ENCODE measurements around the gene CD55.

The CD55 gene
- total RNA-seq: 79.8 to 183 (median 115) reads per million in 9 experiments

GRCh38 chr1:207321079-207321789 is at the start of gene CD55:
Gene CD55 (plus strand): TSS chr1:207321678. CDS start chr1:207321766, 88 bp downstream.
- ATAC-seq (replicated peaks): peak; percentile 87
- Mint-ChIP-seq H3K4me3 (peak within 1 kb of the TSS; percentile 84 to 89), H3K4me1 (ENCODE audit: low read depth in 2 of 2) (peaks cover 11 to 16% of the 10 kb centered on the region in 2 donors), H3K27me3 (no peaks in the 10 kb centered on the region), H3K27ac (peak within 1 kb of the TSS; percentile 97 to 99), H3K36me3 (ENCODE audit: insufficient read depth) (peaks cover 51% of the 10 kb centered on the region), H3K9me3 (no peaks in the 10 kb centered on the region)
- DNase-seq: peak; percentile 95 to 99 (median 98)

- DNase-seq (no peak), ATAC-seq (replicated peaks) (no peak)
- peaks cover 0 to 1% of the 10 kb centered on the region in 2 donors for H3K4me1 Mint-ChIP-seq (ENCODE audit: low read depth in 2 of 2)
- no peaks in the 10 kb centered on the region for H3K36me3 Mint-ChIP-seq (ENCODE audit: insufficient read depth)
- peaks cover 9 to 14% of the 10 kb centered on the region in 2 donors for H3K27me3 Mint-ChIP-seq
- H3K9me3 Mint-ChIP-seq: no peaks in the 10 kb centered on the region
- no peak overlapping the region for H3K27ac Mint-ChIP-seq
- H3K4me3 Mint-ChIP-seq: no peak overlapping the region
Measured at GRCh38 chr1:207274882-207275281, 46.6 kb upstream of the CD55 start.

GRCh38 chr1:207276465-207276864 is 45.0 kb upstream of the CD55 start:
- peaks cover 0 to 1% of the 10 kb centered on the region in 2 donors for H3K4me1 Mint-ChIP-seq (ENCODE audit: low read depth in 2 of 2)
- no peaks in the 10 kb centered on the region for H3K9me3 Mint-ChIP-seq
- no peak overlapping the region for H3K4me3 Mint-ChIP-seq
- H3K27ac Mint-ChIP-seq: no peak overlapping the region
- H3K27me3 Mint-ChIP-seq: peaks cover 19 to 30% of the 10 kb centered on the region in 2 donors
- no peak for DNase-seq
- no peak for ATAC-seq (replicated peaks)
- H3K36me3 Mint-ChIP-seq (ENCODE audit: insufficient read depth): no peaks in the 10 kb centered on the region

GRCh38 chr1:207277241-207277640 is 44.2 kb upstream of the CD55 start:
- Mint-ChIP-seq H3K4me3 (no peak overlapping the region), H3K27me3 (peaks cover 27 to 35% of the 10 kb centered on the region in 2 donors), H3K9me3 (no peaks in the 10 kb centered on the region), H3K36me3 (ENCODE audit: insufficient read depth) (no peaks in the 10 kb centered on the region), H3K4me1 (ENCODE audit: low read depth in 2 of 2) (peaks cover 4% of the 10 kb centered on the region in 2 donors), H3K27ac (peak overlapping the region in 1 of 2 donors; percentile 14)
- DNase-seq (no peak), ATAC-seq (replicated peaks) (no peak)

- Mint-ChIP-seq H3K4me3 (no peak overlapping the region), H3K27me3 (peaks cover 30 to 42% of the 10 kb centered on the region in 2 donors), H3K4me1 (ENCODE audit: low read depth in 2 of 2) (peaks cover 4 to 10% of the 10 kb centered on the region in 2 donors), H3K9me3 (no peaks in the 10 kb centered on the region), H3K36me3 (ENCODE audit: insufficient read depth) (no peaks in the 10 kb centered on the region), H3K27ac (no peak overlapping the region)
- no peak for ATAC-seq (replicated peaks)
- DNase-seq: no peak
Measured at GRCh38 chr1:207279652-207280051, 41.8 kb upstream of the CD55 start.

- Mint-ChIP-seq H3K4me1 (ENCODE audit: low read depth in 2 of 2) (peaks cover 4 to 10% of the 10 kb centered on the region in 2 donors), H3K36me3 (ENCODE audit: insufficient read depth) (no peaks in the 10 kb centered on the region), H3K27ac (no peak overlapping the region), H3K9me3 (no peaks in the 10 kb centered on the region), H3K27me3 (peaks cover 30 to 48% of the 10 kb centered on the region in 2 donors), H3K4me3 (no peak overlapping the region)
- ATAC-seq (replicated peaks) (no peak), DNase-seq (no peak)
Measured at GRCh38 chr1:207280706-207281105, 40.8 kb upstream of the CD55 start.

GRCh38 chr1:207282058-207282457 is 39.4 kb upstream of the CD55 start:
- H3K27ac Mint-ChIP-seq: no peak overlapping the region
- no peak for ATAC-seq (replicated peaks)
- H3K4me3 Mint-ChIP-seq: no peak overlapping the region
- no peaks in the 10 kb centered on the region for H3K9me3 Mint-ChIP-seq
- peaks cover 37 to 46% of the 10 kb centered on the region in 2 donors for H3K27me3 Mint-ChIP-seq
- H3K4me1 Mint-ChIP-seq (ENCODE audit: low read depth in 2 of 2): peaks cover 4 to 9% of the 10 kb centered on the region in 2 donors
- no peaks in the 10 kb centered on the region for H3K36me3 Mint-ChIP-seq (ENCODE audit: insufficient read depth)
- no peak for DNase-seq

GRCh38 chr1:207282496-207283380 is 38.7 kb upstream of the CD55 start:
- no peak overlapping the region for H3K4me3 Mint-ChIP-seq
- no peaks in the 10 kb centered on the region for H3K36me3 Mint-ChIP-seq (ENCODE audit: insufficient read depth)
- no peaks in the 10 kb centered on the region for H3K9me3 Mint-ChIP-seq
- peaks cover 4 to 9% of the 10 kb centered on the region in 2 donors for H3K4me1 Mint-ChIP-seq (ENCODE audit: low read depth in 2 of 2)
- H3K27ac Mint-ChIP-seq: no peak overlapping the region
- peaks cover 37 to 41% of the 10 kb centered on the region in 2 donors for H3K27me3 Mint-ChIP-seq
- DNase-seq: no peak
- ATAC-seq (replicated peaks): no peak

GRCh38 chr1:207283421-207283820 is 38.1 kb upstream of the CD55 start:
- H3K9me3 Mint-ChIP-seq: no peaks in the 10 kb centered on the region
- H3K36me3 Mint-ChIP-seq (ENCODE audit: insufficient read depth): no peaks in the 10 kb centered on the region
- no peak overlapping the region for H3K4me3 Mint-ChIP-seq
- H3K27ac Mint-ChIP-seq: no peak overlapping the region
- peaks cover 4 to 9% of the 10 kb centered on the region in 2 donors for H3K4me1 Mint-ChIP-seq (ENCODE audit: low read depth in 2 of 2)
- DNase-seq (no peak), ATAC-seq (replicated peaks) (no peak)
- peaks cover 41 to 43% of the 10 kb centered on the region in 2 donors for H3K27me3 Mint-ChIP-seq

- H3K9me3 Mint-ChIP-seq: no peaks in the 10 kb centered on the region
- H3K36me3 Mint-ChIP-seq (ENCODE audit: insufficient read depth): no peaks in the 10 kb centered on the region
- no peak overlapping the region for H3K4me3 Mint-ChIP-seq
- DNase-seq (no peak), ATAC-seq (replicated peaks) (no peak)
- H3K27ac Mint-ChIP-seq: no peak overlapping the region
- H3K4me1 Mint-ChIP-seq (ENCODE audit: low read depth in 2 of 2): peaks cover 4 to 9% of the 10 kb centered on the region in 2 donors
- H3K27me3 Mint-ChIP-seq: peaks cover 41 to 44% of the 10 kb centered on the region in 2 donors
Measured at GRCh38 chr1:207284209-207284897, 37.1 kb upstream of the CD55 start.

- peaks cover under 1 to 6% of the 10 kb centered on the region in 2 donors for H3K4me1 Mint-ChIP-seq (ENCODE audit: low read depth in 2 of 2)
- no peak overlapping the region for H3K4me3 Mint-ChIP-seq
- H3K36me3 Mint-ChIP-seq (ENCODE audit: insufficient read depth): no peaks in the 10 kb centered on the region
- no peak overlapping the region for H3K27ac Mint-ChIP-seq
- ATAC-seq (replicated peaks): no peak
- no peak for DNase-seq
- peaks cover 0 to 2% of the 10 kb centered on the region in 2 donors for H3K9me3 Mint-ChIP-seq
- H3K27me3 Mint-ChIP-seq: peaks cover 20 to 38% of the 10 kb centered on the region in 2 donors
Measured at GRCh38 chr1:207286786-207287468, 34.6 kb upstream of the CD55 start.

- H3K4me1 Mint-ChIP-seq (ENCODE audit: low read depth in 2 of 2): no peaks in the 10 kb centered on the region
- H3K27me3 Mint-ChIP-seq: peaks cover 13 to 32% of the 10 kb centered on the region in 2 donors
- DNase-seq (no peak), ATAC-seq (replicated peaks) (no peak)
- no peaks in the 10 kb centered on the region for H3K36me3 Mint-ChIP-seq (ENCODE audit: insufficient read depth)
- no peak overlapping the region for H3K27ac Mint-ChIP-seq
- peaks cover 0 to 2% of the 10 kb centered on the region in 2 donors for H3K9me3 Mint-ChIP-seq
- H3K4me3 Mint-ChIP-seq: no peak overlapping the region
Measured at GRCh38 chr1:207288315-207288714, 33.2 kb upstream of the CD55 start.

GRCh38 chr1:207289756-207290155 is 31.7 kb upstream of the CD55 start:
- Mint-ChIP-seq H3K27ac (no peak overlapping the region), H3K27me3 (peaks cover 12 to 32% of the 10 kb centered on the region in 2 donors), H3K4me1 (ENCODE audit: low read depth in 2 of 2) (no peaks in the 10 kb centered on the region), H3K36me3 (ENCODE audit: insufficient read depth) (no peaks in the 10 kb centered on the region), H3K4me3 (no peak overlapping the region), H3K9me3 (peaks cover 0 to 2% of the 10 kb centered on the region in 2 donors)
- ATAC-seq (replicated peaks) (no peak), DNase-seq (no peak)

Data from effector memory CD8-positive, alpha-beta T cell (primary cell).